Brain microvascular endothelial cell (primary cell): ENCODE measurements around the gene SOX1.

Experiments used
- DNase-seq: peaks from one replicate; pipeline ENCODE4 v3.0.0-alpha.2; 2020
- H3K27ac ChIP-seq: fragments of 250-450 bp; sonication (Bioruptor Pico); 2 replicates; pipeline ENCODE4 v1.5.1; 2020; ENCODE audit warnings: mild to moderate bottlenecking, moderate library complexity
- H3K27me3 ChIP-seq: fragments of 250-450 bp; sonication (Bioruptor Pico); replicated peaks from 2 replicates; pipeline ENCODE4 v1.5.1; 2020; ENCODE audit warnings: mild to moderate bottlenecking
- H3K36me3 ChIP-seq: fragments of 250-450 bp; sonication (Bioruptor Pico); replicated peaks from 2 replicates; pipeline ENCODE4 v1.5.1; 2020; ENCODE audit warnings: mild to moderate bottlenecking
- H3K4me3 ChIP-seq: 2 replicates; pipeline ENCODE4 v1.5.1; 2011; ENCODE audit warnings: low read depth, mild to moderate bottlenecking, control low read depth, low read length, moderate library complexity
- CTCF ChIP-seq: IDR thresholded peaks from 2 replicates; pipeline ENCODE4 v1.5.1; 2011; ENCODE audit warnings: low read depth, mild to moderate bottlenecking, moderate library complexity, low read length, control low read depth, inconsistent platforms; ENCODE audit errors: missing control alignments
- in situ Hi-C: cut with HindIII; loops from 2 replicates; pipeline ENCODE4 v1.10.0; 2017; ENCODE audit warnings: low sequenced_read_pairs, low pct_ligation_motif_present

Gene SOX1

GRCh38 chr13:112106478-112107141 lies 39.7 kb downstream of the SOX1 start:
- Histone ChIP-seq H3K36me3 (no peaks in the 10 kb centered on the region), H3K27ac (no peak overlapping the region), H3K4me3 (no peak overlapping the region), H3K27me3 (peaks cover 24% of the 10 kb centered on the region)
- DNase-seq, result no peak
- in situ Hi-C loops, result no loop called here
- TF ChIP-seq CTCF, result no peak

DNA sequence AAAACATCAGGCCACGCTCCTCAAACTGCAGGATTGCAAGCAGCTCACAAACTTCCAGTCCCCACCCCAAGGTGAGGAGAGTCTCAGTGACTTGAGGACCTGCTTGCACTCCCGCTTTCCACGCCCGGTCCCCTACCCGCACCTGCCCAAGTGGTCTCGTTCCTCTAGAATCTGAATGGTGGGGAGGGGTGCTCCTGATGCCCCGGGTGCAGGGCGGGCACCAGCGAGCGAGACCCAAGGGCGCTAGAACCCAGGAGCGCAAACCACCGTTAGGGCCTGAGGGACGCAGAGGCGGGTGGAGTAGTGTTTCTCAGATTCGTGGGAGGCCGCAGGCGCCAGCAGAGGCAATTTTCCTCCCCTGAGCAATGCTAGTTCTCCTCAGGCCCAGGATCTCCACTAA lies 40.3 kb downstream of the SOX1 start:
- no peak for DNase-seq
- Histone ChIP-seq H3K4me3 (no peak overlapping the region), H3K27ac (no peak overlapping the region), H3K27me3 (peaks cover 24% of the 10 kb centered on the region), H3K36me3 (no peaks in the 10 kb centered on the region)
- no peak for TF ChIP-seq CTCF
- in situ Hi-C loops, result no loop called here

- H3K36me3 ChIP-seq, result no peaks in the 10 kb centered on the region
- DNase-seq, result no peak
- in situ Hi-C loops, result no loop called here
- no peak overlapping the region for H3K4me3 ChIP-seq
- H3K27me3 ChIP-seq, result peaks cover 8% of the 10 kb centered on the region
- no peak overlapping the region for H3K27ac ChIP-seq
- TF ChIP-seq CTCF, result no peak
These were observed 43.5 kb downstream of the SOX1 start for GRCh38 chr13:112110479-112110878.

- no peaks in the 10 kb centered on the region for H3K36me3 ChIP-seq
- peaks cover 2% of the 10 kb centered on the region for H3K27me3 ChIP-seq
- no peak overlapping the region for H3K27ac ChIP-seq
- no peak for DNase-seq
- in situ Hi-C loops, result no loop called here
- H3K4me3 ChIP-seq, result no peak overlapping the region
- TF ChIP-seq CTCF, result no peak
These were observed 44.4 kb downstream of the SOX1 start for GRCh38 chr13:112111239-112111857.

DNA sequence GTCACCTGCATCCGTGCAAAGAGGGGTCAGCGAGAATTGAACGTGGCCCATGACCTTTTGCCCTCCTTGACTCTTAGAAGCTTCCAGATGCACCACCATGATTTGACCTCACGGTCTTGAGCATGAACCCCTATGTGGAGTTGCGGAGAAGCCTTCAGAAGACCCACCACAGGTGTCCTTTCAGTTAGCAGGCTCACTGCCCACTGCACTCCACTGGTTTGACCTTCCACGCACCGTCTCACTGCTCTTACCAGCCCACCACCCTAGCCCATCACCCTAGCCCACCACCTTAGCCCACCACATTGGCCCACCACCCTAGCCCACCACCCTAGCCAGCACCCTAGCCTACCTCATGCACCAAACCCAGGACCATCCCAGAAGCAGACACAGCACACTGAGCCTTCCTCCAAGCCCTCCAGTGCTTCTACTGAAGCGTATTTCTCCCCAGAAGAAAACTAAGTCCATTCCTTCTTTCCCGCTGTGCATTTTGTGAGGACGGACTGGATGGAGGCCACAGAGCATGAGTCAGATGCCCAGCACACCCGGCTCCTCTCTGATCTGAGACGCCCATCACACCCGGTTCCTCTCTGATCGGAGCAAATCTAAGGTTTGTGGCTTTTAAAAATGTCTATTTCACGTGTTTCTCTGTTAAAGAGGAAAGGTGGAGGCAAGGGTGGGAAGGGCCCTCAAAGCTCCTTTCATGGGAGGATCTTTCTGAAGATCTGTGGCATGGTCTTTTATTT lies 45.8 kb downstream of the SOX1 start:
- H3K4me3 ChIP-seq, result no peak overlapping the region
- in situ Hi-C loops, result no loop called here
- H3K36me3 ChIP-seq, result no peaks in the 10 kb centered on the region
- no peak for DNase-seq
- no peaks in the 10 kb centered on the region for H3K27me3 ChIP-seq
- no peak for TF ChIP-seq CTCF
- H3K27ac ChIP-seq, result no peak overlapping the region
